Esophagus squamous epithelium (tissue), 4 donors: ENCODE results near the gene MTERF2.

Experiments
- CTCF ChIP-seq, 6 experiments: fragments of 450-650 bp in 4 of 6; fragments of 200-600 bp in 2 of 6; sonication (generic) in 2 of 6; IDR thresholded peaks; one replicate each; pipeline ENCODE4 v1.5.1; 2016 to 2019; ENCODE audit warnings: antibody characterized with exemption in 6 of 6, mild to moderate bottlenecking in 4 of 6, moderate library complexity in 4 of 6
- POLR2A ChIP-seq, 4 donors: fragments of 450-650 bp; IDR thresholded peaks; one replicate each; pipeline ENCODE4 v1.6.1; 2017; ENCODE audit warnings: antibody characterized with exemption in 4 of 4, mild to moderate bottlenecking in 4 of 4, moderate library complexity in 3 of 4

- TF ChIP-seq POLR2A (IDR thresholded peaks at IDR 0.05) (no peak), CTCF (IDR thresholded peaks at IDR 0.05) (no peak)
Measured at GRCh38 chr12:107026806-107027635, 40.1 kb upstream of the MTERF2 start.
